RCC 7860 (cell line): ENCODE data around the gene HRK.
A peak's percentile ranks its signal among the peaks of the same experiment; 100 is the strongest.
"Not testable (repeated sequence)": the region's sequence is repeated elsewhere in the genome, so short reads cannot be mapped to it uniquely, and the experiment has no call there.

Experiments
- DNase-seq: peaks from one replicate; pipeline ENCODE4 v3.0.0-alpha.2; 2015; ENCODE audit warnings: low spot score
- FAIRE-seq: peaks from 2 replicates; lab custom pipeline; 2012; peaks lifted over from hg19 to GRCh38; lab: Jason Lieb, UNC

HRK gene

GRCh38 chr12:116820064-116820656, 61.1 kb downstream of the HRK start:
- FAIRE-seq (no peak), DNase-seq (no peak)

GRCh38 chr12:116818948-116819832, 62.1 kb downstream of the HRK start:
- no peak for FAIRE-seq
- DNase-seq, result peak; percentile 87

- no peak for DNase-seq
- FAIRE-seq, result no peak
These were observed 62.8 kb downstream of the HRK start for GRCh38 chr12:116818341-116818856.

- not testable (repeated sequence) for FAIRE-seq, DNase-seq
These were observed 66.5 kb downstream of the HRK start for GRCh38 chr12:116814766-116815165.

GRCh38 chr12:116813271-116814041, 67.8 kb downstream of the HRK start:
- FAIRE-seq (no peak), DNase-seq (no peak)

GRCh38 chr12:116812238-116812637, 69.0 kb downstream of the HRK start:
- FAIRE-seq (no peak), DNase-seq (no peak)

- FAIRE-seq, result no peak
- DNase-seq, result no peak
These were observed 72.8 kb downstream of the HRK start for GRCh38 chr12:116808113-116809105.

- no peak for FAIRE-seq
These were observed 73.7 kb downstream of the HRK start for GRCh38 chr12:116807546-116807945.

GRCh38 chr12:116806845-116807440, 74.3 kb downstream of the HRK start:
- DNase-seq (no peak), FAIRE-seq (no peak)

More at GRCh38 chr12:116807546-116807945, 73.7 kb downstream of the HRK start:
- no peak for DNase-seq
